Heart left ventricle (tissue), 13 donors: ENCODE data around the gene DSCAM.

Experiments used
- POLR2A ChIP-seq, 2 donors: fragments of 450-650 bp; IDR thresholded peaks; one replicate each; pipeline ENCODE4 v1.6.1; 2017; ENCODE audit warnings: antibody characterized with exemption in 2 of 2, mild to moderate bottlenecking in 2 of 2, moderate library complexity in 2 of 2
- TF ChIP-seq, protein P1 (sequence below), 12 donors: fragments of 200-600 bp; sonication (generic) in 4 of 12; IDR thresholded peaks; one replicate each; pipeline versions ENCODE4 v1.5.0 to v1.8.0; 2018 to 2022; ENCODE audit warnings: antibody characterized with exemption in 12 of 12, mild to moderate bottlenecking in 5 of 12
- donor health status: ischemic (EF 13 %, LVEDD 7.1; RV severe dilation, severe dysfunction).
- donor health status: DM: no; HTN: yes; CAD: no.
- donor health status: DM: no; HTN: no; CAD: no.
- donor health status: ischemic (EF 25% LVEDD 6.9; RV normal size, moderate dysfunction).
- donor health status: ischemic (EF 25% LVEDD 5.7; RV mildly dilated, moderate dysfunction).
- donor health status: ischemic (EF 35%, LVEDD 5.7; RV mildly dilated, moderate dysfunction).
- donor health status: nonischemic (EF 11% LVEDD 7.7; RV severe dilation, severe dysfunction).
- donor health status: DM: yes; HTN: yes; CAD: no.
- donor health status: PGD.
- donor health status: ischemic (EF 29% LVEDD 5.4; RV normal size, mild dysfunction).
- donor health status: nonischemic (EF 23%, LVEDD 6.1; RV moderate dilation, normal function).

DNA sequence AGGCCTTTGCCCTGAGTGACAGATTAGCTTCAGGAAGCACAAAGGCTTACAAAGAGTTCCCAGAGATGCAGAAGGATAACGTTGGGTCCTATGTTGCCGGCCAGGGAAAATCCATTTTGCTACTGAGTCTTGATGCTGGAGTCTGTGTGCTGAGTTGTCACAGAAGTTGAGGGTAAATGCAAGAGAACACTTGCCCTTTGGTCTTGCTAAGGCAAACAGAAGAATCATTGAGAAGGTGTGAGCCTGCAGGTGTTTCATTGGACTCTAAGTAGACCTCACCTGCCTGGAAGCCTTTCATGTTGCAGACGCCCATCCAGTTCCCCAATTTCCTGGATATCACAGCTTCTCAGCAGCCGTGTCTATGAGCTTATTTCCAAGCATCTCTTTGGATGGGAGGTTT lies 874.5 kb downstream of the DSCAM start:
- TF ChIP-seq, protein P1, sequence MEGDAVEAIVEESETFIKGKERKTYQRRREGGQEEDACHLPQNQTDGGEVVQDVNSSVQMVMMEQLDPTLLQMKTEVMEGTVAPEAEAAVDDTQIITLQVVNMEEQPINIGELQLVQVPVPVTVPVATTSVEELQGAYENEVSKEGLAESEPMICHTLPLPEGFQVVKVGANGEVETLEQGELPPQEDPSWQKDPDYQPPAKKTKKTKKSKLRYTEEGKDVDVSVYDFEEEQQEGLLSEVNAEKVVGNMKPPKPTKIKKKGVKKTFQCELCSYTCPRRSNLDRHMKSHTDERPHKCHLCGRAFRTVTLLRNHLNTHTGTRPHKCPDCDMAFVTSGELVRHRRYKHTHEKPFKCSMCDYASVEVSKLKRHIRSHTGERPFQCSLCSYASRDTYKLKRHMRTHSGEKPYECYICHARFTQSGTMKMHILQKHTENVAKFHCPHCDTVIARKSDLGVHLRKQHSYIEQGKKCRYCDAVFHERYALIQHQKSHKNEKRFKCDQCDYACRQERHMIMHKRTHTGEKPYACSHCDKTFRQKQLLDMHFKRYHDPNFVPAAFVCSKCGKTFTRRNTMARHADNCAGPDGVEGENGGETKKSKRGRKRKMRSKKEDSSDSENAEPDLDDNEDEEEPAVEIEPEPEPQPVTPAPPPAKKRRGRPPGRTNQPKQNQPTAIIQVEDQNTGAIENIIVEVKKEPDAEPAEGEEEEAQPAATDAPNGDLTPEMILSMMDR (IDR thresholded peaks at IDR 0.05): no peak
- TF ChIP-seq POLR2A (IDR thresholded peaks at IDR 0.05): no peak
